BE2C (cell line): ENCODE data around the gene FOXI3. TPM values are rescaled to one million over a fixed set of nuclear protein-coding genes. Genes with fewer than 3 reads are reported as not detected.

Experiments
- DNase-seq: peaks from one replicate; pipeline ENCODE4 v3.0.0-alpha.2; 2020
- H3K27me3 ChIP-seq: fragments of 250-450 bp; sonication (Bioruptor Pico); 2 replicates; pipeline ENCODE4 v1.5.1; 2020; ENCODE audit warnings: mild to moderate bottlenecking
- H3K36me3 ChIP-seq: fragments of 250-450 bp; sonication (Bioruptor Pico); 2 replicates; pipeline ENCODE4 v1.5.1; 2020; ENCODE audit warnings: mild to moderate bottlenecking
- H3K4me1 ChIP-seq: fragments of 250-450 bp; sonication (Bioruptor Pico); 2 replicates; pipeline ENCODE4 v1.5.1; 2020
- H3K4me3 ChIP-seq: 2 replicates; pipeline ENCODE4 v1.5.1; 2011; ENCODE audit warnings: low read depth, low read length
- H3K9me3 ChIP-seq: fragments of 250-450 bp; sonication (Bioruptor Pico); 2 replicates; pipeline ENCODE4 v1.5.1; 2020
- CTCF ChIP-seq: IDR thresholded peaks from 2 replicates; pipeline ENCODE4 v1.5.1; 2012; ENCODE audit warnings: mild to moderate bottlenecking, low read depth, low read length
- polyA plus RNA-seq: library from polyadenylated mRNA; unstranded; fragments of >200 nt; gene quantifications from one replicate; pipeline ENCODE4 v1.2.1, GENCODE V29; 2012; ENCODE audit warnings: low read depth, missing spikeins; ENCODE audit not compliant: insufficient read length, insufficient read depth

Gene FOXI3
- not detected for polyA plus RNA-seq

- no peaks in the 10 kb centered on the region for H3K36me3 ChIP-seq
- no peak for DNase-seq
- TF ChIP-seq CTCF: no peak
- H3K4me3 ChIP-seq: no peak within 1 kb of the TSS
- H3K27me3 ChIP-seq: peaks cover 42% of the 10 kb centered on the region
- H3K4me1 ChIP-seq: no peaks in the 10 kb centered on the region
- no peaks in the 10 kb centered on the region for H3K9me3 ChIP-seq
These were observed at the start of gene FOXI3 for GRCh38 chr2:88452565-88452905. Gene FOXI3 (minus strand): TSS chr2:88452693. CDS start chr2:88452535, 158 bp downstream.

- Histone ChIP-seq H3K36me3 (no peaks in the 10 kb centered on the region), H3K9me3 (no peaks in the 10 kb centered on the region), H3K4me1 (no peaks in the 10 kb centered on the region), H3K4me3 (no peak overlapping the region), H3K27me3 (no peaks in the 10 kb centered on the region)
- no peak for TF ChIP-seq CTCF
- no peak for DNase-seq
These were observed 48.2 kb upstream of the FOXI3 start for GRCh38 chr2:88500691-88501090.

GRCh38 chr2:88499204-88499603, 46.7 kb upstream of the FOXI3 start:
- no peaks in the 10 kb centered on the region for H3K9me3 ChIP-seq
- no peaks in the 10 kb centered on the region for H3K27me3 ChIP-seq
- H3K4me1 ChIP-seq: no peaks in the 10 kb centered on the region
- H3K4me3 ChIP-seq: no peak overlapping the region
- H3K36me3 ChIP-seq: no peaks in the 10 kb centered on the region
- DNase-seq: no peak
- TF ChIP-seq CTCF: no peak

GRCh38 chr2:88493481-88493880, 41.0 kb upstream of the FOXI3 start:
- no peaks in the 10 kb centered on the region for H3K4me1 ChIP-seq
- no peak for TF ChIP-seq CTCF
- no peak for DNase-seq
- H3K4me3 ChIP-seq: no peak overlapping the region
- H3K9me3 ChIP-seq: no peaks in the 10 kb centered on the region
- no peaks in the 10 kb centered on the region for H3K36me3 ChIP-seq
- no peaks in the 10 kb centered on the region for H3K27me3 ChIP-seq

- TF ChIP-seq CTCF: no peak
- no peaks in the 10 kb centered on the region for H3K4me1 ChIP-seq
- no peaks in the 10 kb centered on the region for H3K9me3 ChIP-seq
- DNase-seq: no peak
- H3K36me3 ChIP-seq: no peaks in the 10 kb centered on the region
- no peaks in the 10 kb centered on the region for H3K27me3 ChIP-seq
- H3K4me3 ChIP-seq: no peak overlapping the region
These were observed 39.5 kb upstream of the FOXI3 start for GRCh38 chr2:88492002-88492401.

GRCh38 chr2:88489181-88489580, 36.7 kb upstream of the FOXI3 start:
- Histone ChIP-seq H3K27me3 (no peaks in the 10 kb centered on the region), H3K4me3 (no peak overlapping the region), H3K36me3 (no peaks in the 10 kb centered on the region), H3K9me3 (no peaks in the 10 kb centered on the region), H3K4me1 (no peaks in the 10 kb centered on the region)
- no peak for TF ChIP-seq CTCF
- DNase-seq: no peak
